Calu3 (cell line): Measurements from ENCODE around the gene CCSER2. TPM values are rescaled to one million over a fixed set of nuclear protein-coding genes. Genes with fewer than 3 reads are reported as not detected.
"Not testable (repeated sequence)": the region's sequence is repeated elsewhere in the genome, so short reads cannot be mapped to it uniquely, and the experiment has no call there.

Experiments
- BruUV-seq: library from RNA; stranded (reverse); fragments of 400-500 nt; replicated peaks from 2 replicates; lab custom pipeline; 2021; lab: Mats Ljungman, UMichigan
- CTCF ChIA-PET: fragments of 300-600 bp; sonication (Branson Sonifier 250); formaldehyde crosslinking; loops from one replicate; lab custom pipeline; 2022; ENCODE audit warnings: antibody characterized with exemption; lab: Charles Lee
- DNase-seq: peaks from one replicate; pipeline ENCODE4 v3.0.0; 2022
- H3K27ac Mint-ChIP-seq: one replicate; pipeline ENCODE4 v1.8.0; 2022; ENCODE audit warnings: mixed read lengths; ENCODE audit not compliant: unreplicated experiment
- H3K27me3 Mint-ChIP-seq: one replicate; pipeline ENCODE4 v1.8.0; 2022; ENCODE audit warnings: mixed read lengths; ENCODE audit not compliant: unreplicated experiment
- H3K36me3 Mint-ChIP-seq: one replicate; pipeline ENCODE4 v1.8.0; 2022; ENCODE audit warnings: mild to moderate bottlenecking, moderate library complexity, mixed read lengths; ENCODE audit not compliant: insufficient read depth, unreplicated experiment
- H3K4me1 Mint-ChIP-seq: one replicate; pipeline ENCODE4 v1.8.0; 2022; ENCODE audit warnings: mild to moderate bottlenecking, low read depth, mixed read lengths; ENCODE audit not compliant: unreplicated experiment
- H3K4me3 Mint-ChIP-seq: one replicate; pipeline ENCODE4 v1.8.0; 2022; ENCODE audit warnings: mild to moderate bottlenecking, low read depth, moderate library complexity, mixed read lengths; ENCODE audit not compliant: unreplicated experiment
- H3K9me3 Mint-ChIP-seq: one replicate; pipeline ENCODE4 v1.8.0; 2022; ENCODE audit warnings: low read depth, mixed read lengths; ENCODE audit not compliant: unreplicated experiment
- intact Hi-C: fragments of 100-400 bp; cut with micrococcal nuclease; formaldehyde crosslinking; loops from one replicate; pipeline ENCODE4 v1.10.0; 2022; ENCODE audit not compliant: unreplicated experiment
- total RNA-seq: library from RNA; stranded (reverse); gene quantifications from 2 replicates; pipeline ENCODE4 v1.2.3, GENCODE V29; 2022
- TF ChIP-seq, protein P1 (sequence below): fragments of 200-600 bp; IDR thresholded peaks from one replicate; pipeline ENCODE4 v1.8.0; 2022; ENCODE audit warnings: antibody characterized with exemption; ENCODE audit not compliant: unreplicated experiment

CCSER2 gene
- total RNA-seq, 1 experiment from 2014 or later, result 27.8 TPM

DNA sequence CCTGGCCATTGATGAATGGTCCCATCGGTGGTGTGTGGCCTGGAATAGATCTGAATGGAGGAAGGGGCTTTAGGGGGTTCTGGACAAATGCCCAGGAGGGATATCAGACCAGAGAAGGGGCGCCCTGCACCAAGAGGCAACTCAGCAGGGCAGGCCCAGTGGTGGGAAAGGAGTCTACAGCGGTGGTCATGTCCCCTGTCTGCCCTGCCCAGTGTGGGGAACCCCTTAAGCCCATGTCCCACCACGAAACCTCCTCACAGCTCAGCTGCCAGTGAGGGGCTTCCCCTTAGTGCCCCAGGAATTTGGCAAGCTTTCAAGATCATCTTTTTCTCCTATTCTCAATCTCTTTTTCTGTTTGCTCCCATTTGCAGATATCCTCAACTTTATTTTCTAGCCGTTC, 14.1 kb upstream of the CCSER2 start:
- Mint-ChIP-seq H3K4me3 (peak overlapping the region; percentile 4), H3K27ac (peak overlapping the region; percentile 66), H3K27me3 (no peaks in the 10 kb centered on the region), H3K36me3 (no peaks in the 10 kb centered on the region), H3K9me3 (no peaks in the 10 kb centered on the region), H3K4me1 (peaks cover 13% of the 10 kb centered on the region)
- TF ChIP-seq, protein P1, sequence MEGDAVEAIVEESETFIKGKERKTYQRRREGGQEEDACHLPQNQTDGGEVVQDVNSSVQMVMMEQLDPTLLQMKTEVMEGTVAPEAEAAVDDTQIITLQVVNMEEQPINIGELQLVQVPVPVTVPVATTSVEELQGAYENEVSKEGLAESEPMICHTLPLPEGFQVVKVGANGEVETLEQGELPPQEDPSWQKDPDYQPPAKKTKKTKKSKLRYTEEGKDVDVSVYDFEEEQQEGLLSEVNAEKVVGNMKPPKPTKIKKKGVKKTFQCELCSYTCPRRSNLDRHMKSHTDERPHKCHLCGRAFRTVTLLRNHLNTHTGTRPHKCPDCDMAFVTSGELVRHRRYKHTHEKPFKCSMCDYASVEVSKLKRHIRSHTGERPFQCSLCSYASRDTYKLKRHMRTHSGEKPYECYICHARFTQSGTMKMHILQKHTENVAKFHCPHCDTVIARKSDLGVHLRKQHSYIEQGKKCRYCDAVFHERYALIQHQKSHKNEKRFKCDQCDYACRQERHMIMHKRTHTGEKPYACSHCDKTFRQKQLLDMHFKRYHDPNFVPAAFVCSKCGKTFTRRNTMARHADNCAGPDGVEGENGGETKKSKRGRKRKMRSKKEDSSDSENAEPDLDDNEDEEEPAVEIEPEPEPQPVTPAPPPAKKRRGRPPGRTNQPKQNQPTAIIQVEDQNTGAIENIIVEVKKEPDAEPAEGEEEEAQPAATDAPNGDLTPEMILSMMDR, result no peak
- intact Hi-C loops, result no loop called here
- no TSS peak for BruUV-seq
- CTCF ChIA-PET, result no interaction called here
- no peak for DNase-seq

DNA sequence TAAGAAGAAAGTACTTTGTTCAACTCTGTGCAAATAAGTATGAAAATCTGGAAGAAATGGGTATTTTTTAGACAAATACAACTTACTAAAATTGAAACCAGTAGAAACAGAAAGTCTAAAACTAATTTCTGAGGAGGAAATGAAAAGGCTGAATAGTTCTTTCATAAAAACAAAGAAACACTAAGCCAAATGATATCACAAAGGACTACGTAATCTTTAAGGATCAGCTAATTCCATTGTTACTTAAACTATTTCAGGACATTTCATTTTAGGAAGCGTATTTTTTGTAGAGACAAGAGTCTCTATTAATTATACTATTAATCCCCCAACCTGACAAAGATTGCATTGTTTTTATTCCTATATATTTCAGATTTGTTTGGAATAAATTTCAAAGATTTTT, 11.2 kb upstream of the CCSER2 start:
- TF ChIP-seq, protein P1, result no peak
- CTCF ChIA-PET, result no interaction called here
- Mint-ChIP-seq H3K4me1 (peaks cover 13% of the 10 kb centered on the region), H3K36me3 (no peaks in the 10 kb centered on the region), H3K27ac (no peak overlapping the region), H3K4me3 (no peak overlapping the region), H3K9me3 (peaks cover 2% of the 10 kb centered on the region), H3K27me3 (no peaks in the 10 kb centered on the region)
- intact Hi-C loops, result no loop called here
- no TSS peak for BruUV-seq
- DNase-seq, result no peak

DNA sequence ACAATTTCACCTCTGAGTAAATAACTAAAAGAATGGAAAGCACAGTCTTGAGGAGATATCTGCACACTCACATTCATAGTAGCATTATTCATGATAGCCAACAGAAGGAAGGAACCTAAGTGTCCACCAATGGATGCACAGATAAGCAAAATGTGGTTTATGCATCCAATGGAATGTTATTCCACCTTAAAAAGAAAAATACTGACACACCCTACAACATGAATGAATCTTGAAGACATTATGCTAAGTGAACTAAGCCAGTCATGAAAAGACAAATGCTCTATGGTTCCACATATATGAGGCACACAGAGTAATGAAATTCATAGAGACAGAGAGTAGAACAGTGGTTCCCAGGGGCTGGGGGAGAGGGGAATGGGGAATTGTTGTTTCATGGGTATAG, 6.5 kb upstream of the CCSER2 start:
- Mint-ChIP-seq H3K9me3 (peaks cover 2% of the 10 kb centered on the region), H3K4me1 (no peaks in the 10 kb centered on the region), H3K27me3 (no peaks in the 10 kb centered on the region), H3K27ac (no peak overlapping the region), H3K4me3 (no peak overlapping the region), H3K36me3 (no peaks in the 10 kb centered on the region)
- no peak for DNase-seq
- no TSS peak for BruUV-seq
- CTCF ChIA-PET, result no interaction called here
- TF ChIP-seq, protein P1, result no peak
- intact Hi-C loops, result no loop called here

DNA sequence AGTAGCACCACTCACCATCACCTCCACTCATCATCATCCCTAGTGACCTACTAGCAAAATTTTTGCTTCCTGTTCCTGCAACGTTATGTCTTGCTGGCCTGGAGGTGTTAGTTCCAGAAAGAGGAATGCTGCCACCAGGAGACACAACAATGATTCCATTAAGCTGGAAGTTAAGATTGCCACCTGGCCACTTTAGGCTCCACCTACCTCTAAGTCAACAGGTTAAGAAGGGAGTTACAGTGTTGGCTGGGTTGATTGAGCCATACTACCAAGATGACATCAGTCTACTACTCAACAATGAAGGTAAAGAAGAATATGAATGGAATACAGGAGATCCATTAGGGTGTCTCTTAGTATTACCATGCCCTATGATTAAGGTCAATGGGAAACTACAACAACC, 4.8 kb upstream of the CCSER2 start:
- CTCF ChIA-PET, H3K36me3 Mint-ChIP-seq: not testable (repeated sequence)

DNA sequence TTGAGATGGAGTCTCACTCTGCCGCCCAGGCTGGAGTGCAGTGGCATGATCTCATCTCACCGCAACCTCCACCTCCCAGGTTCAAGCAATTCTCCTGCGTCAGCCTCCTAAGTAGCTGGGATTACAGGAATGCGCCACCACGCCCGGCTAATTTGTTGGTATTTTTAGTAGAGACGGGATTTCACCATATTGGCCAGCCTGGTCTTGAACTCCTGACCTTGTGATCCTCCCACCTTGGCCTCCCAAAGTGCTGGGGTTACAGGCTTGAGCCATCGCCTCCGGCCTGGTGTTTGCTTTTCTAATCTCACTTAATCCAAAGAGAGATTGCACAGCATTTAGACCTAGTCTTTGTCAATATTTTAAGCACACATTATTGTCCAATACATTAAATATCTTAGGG, 1.4 kb upstream of the CCSER2 start:
- not testable (repeated sequence) for BruUV-seq

More for the DNA sequence above, 4.8 kb upstream of the CCSER2 start:
- BruUV-seq, DNase-seq, H3K27me3 Mint-ChIP-seq, intact Hi-C loops, H3K9me3 Mint-ChIP-seq, H3K27ac Mint-ChIP-seq, H3K4me1 Mint-ChIP-seq, H3K4me3 Mint-ChIP-seq: not testable (repeated sequence)

More for the DNA sequence above, 1.4 kb upstream of the CCSER2 start:
- peaks cover 15% of the 10 kb centered on the region for H3K36me3 Mint-ChIP-seq
- H3K4me1 Mint-ChIP-seq, DNase-seq, H3K9me3 Mint-ChIP-seq, H3K4me3 Mint-ChIP-seq, H3K27ac Mint-ChIP-seq, CTCF ChIA-PET, H3K27me3 Mint-ChIP-seq, intact Hi-C loops: not testable (repeated sequence)
